WI38 (cell line): ENCODE data around the gene GPC5.

ENCODE experiments used
- H3K4me3 ChIP-seq: 2 replicates; pipeline ENCODE4 v1.5.1; 2011; ENCODE audit warnings: low read depth, mild to moderate bottlenecking, control low read depth, low read length
- TF ChIP-seq, protein P1 (sequence below): IDR thresholded peaks from 2 replicates; pipeline ENCODE4 v1.5.1; 2012; ENCODE audit warnings: low read depth, mild to moderate bottlenecking, control low read depth, low read length

GPC5 gene

DNA sequence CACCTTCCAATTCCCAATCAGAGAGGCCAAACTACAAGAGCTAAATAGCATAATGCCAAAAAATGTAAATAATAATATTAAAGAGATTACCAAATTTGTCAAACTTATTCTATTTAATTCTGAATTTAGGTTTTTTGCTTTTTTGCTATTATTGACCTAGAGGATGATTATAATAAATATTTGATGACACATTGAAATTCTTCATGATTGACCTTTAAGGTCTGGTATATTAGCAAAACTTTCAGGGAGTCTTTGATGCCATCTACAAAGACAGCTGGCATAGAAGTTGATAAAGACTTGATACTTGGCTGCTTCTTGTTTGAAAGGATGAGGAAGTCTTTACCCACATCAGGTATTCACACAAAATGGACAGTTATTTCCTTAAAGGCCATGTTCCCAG is 1168.3 kb downstream of the GPC5 start:
- TF ChIP-seq, protein P1, sequence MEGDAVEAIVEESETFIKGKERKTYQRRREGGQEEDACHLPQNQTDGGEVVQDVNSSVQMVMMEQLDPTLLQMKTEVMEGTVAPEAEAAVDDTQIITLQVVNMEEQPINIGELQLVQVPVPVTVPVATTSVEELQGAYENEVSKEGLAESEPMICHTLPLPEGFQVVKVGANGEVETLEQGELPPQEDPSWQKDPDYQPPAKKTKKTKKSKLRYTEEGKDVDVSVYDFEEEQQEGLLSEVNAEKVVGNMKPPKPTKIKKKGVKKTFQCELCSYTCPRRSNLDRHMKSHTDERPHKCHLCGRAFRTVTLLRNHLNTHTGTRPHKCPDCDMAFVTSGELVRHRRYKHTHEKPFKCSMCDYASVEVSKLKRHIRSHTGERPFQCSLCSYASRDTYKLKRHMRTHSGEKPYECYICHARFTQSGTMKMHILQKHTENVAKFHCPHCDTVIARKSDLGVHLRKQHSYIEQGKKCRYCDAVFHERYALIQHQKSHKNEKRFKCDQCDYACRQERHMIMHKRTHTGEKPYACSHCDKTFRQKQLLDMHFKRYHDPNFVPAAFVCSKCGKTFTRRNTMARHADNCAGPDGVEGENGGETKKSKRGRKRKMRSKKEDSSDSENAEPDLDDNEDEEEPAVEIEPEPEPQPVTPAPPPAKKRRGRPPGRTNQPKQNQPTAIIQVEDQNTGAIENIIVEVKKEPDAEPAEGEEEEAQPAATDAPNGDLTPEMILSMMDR: no peak
- H3K4me3 ChIP-seq: no peak overlapping the region

DNA sequence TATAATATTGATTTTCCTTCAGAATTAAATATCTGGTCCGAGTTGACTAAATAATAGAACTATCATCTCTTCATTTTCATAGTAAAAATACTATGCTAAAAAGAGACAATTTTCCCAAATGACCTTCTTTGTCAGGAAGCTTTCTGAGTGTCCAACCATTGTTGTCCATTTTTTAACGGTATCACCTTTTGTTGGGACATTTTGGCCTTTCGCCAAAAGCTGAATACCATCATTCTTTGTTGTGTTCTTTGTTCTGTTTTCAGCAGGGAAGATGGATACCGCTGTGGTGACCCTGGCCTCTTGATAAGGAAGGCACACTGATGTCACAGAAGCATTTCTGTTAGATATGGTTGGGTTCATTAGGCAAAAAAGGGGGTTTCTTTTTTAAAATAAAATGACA is 1173.8 kb downstream of the GPC5 start:
- TF ChIP-seq, protein P1: no peak
- no peak overlapping the region for H3K4me3 ChIP-seq

DNA sequence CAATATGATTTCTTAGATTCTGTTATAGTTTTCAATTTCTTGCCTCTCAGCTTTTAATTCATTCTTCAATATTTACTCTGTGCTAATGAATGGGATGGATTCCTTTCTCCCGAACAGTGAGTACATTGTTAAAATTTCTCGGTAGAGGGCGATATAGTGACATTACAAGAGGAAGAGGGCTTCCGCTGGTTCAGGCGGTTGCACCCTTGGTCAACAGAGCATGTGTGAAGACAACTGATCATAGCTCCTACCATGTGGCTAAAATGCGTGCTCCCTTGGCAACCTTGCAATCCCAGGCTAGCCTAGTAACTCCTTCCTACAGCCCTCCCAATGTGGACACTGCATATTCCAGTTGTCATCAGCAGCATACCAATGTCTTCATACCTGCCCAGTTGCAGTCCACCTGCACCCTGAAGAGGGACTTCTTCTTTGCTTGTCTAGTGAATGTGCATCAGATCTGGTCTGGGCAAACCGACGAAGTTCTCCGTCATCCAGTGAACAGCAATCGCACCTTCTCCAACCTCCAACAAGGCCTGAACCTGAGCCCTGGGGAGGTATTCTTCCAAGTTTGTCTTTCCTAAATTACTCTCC is 1175.1 kb downstream of the GPC5 start:
- TF ChIP-seq, protein P1: no peak
- no peak overlapping the region for H3K4me3 ChIP-seq

DNA sequence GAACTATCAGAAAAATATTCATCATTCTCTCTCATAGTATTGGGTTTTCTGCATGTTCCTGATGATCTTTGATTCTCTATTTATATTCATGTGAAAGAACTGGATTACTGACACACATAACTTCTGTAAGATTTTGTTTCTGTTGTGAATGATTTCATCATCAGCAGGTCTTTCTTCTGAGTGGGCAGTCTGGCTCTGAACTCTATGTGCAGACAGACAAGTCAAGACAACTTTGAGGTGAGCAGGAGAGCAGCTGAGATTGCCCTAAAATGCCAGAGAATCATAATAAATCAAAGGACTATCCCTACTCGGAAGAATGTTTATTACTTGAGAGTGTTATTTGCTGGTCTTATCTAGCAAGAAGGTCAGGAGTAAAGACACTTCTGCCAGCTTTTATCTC is 1176.1 kb downstream of the GPC5 start:
- H3K4me3 ChIP-seq: no peak overlapping the region
- TF ChIP-seq, protein P1: no peak

DNA sequence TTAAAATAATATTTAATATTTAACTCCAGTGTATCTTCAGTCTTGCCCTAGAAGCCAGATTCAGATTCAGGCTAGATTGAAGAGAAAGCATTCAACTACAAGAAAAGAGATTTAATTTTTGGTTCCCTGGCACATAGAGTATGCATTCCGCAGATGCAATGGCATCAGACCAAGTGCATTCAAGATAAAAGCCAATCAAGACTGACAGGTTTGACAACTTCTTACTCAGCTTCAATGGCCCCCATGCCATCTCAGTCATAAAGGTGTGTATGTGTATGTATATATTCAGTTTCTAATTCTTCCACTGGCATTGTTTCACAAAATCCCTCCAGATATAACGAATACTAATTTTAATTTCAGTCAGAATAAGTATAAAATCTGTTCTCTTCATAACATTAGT is 1177.4 kb downstream of the GPC5 start:
- TF ChIP-seq, protein P1: no peak
- H3K4me3 ChIP-seq: no peak overlapping the region

DNA sequence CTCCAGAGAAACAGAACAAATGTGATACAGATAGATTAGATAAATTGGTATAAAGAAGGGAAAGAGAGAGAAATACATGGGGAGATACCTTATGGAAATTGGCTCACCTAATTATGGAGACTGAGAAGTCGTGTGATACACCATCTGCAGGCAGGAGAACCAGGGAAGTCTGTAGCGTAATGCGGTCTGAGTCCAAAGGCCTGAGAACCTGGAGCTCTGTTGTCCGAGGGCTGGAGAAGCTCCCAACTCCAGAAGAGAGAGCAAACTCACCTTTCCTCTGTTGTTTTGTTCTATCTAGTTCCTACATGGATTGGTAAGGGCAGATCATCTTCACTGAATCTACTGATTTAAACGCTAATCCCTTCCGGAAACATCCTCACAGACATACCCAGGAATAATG is 1179.9 kb downstream of the GPC5 start:
- TF ChIP-seq, protein P1: no peak
- H3K4me3 ChIP-seq: no peak overlapping the region

DNA sequence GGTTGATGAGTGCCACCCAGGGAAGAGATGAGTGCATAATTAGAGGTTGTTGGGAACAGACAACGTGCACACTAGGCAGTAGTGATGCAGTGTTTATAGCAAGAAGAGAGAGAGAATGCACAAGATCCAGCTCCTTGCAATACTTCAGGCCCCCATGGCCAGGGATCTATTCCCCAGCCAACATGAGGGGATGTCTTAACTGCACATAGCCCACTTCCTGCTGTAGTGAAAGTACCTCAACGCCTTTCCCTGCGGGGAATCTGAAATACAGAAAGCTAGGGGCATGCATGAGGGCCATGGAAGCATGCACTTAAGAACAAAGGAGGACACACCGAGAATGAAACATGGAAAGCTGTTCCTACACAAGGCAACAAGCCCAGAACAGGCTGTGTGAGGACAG is 1191.5 kb downstream of the GPC5 start:
- TF ChIP-seq, protein P1: no peak

More for the DNA sequence above, 1191.5 kb downstream of the GPC5 start:
- no peak overlapping the region for H3K4me3 ChIP-seq
